Cardiac fibroblast (primary cell): ENCODE results near the gene CHRM2.
A peak's percentile ranks its signal among the peaks of the same experiment; 100 is the strongest.

ENCODE experiments used
- DNase-seq, 2 donors: peaks; one replicate each; pipeline versions ENCODE4 v3.0.0 to v3.0.0-alpha.2; 2010; ENCODE audit warnings: low read depth in 2 of 2
- H3K4me3 ChIP-seq, 2 donors: replicated peaks in 1 of 2; 1 replicate in 1 of 2; 2 replicates in 1 of 2; pipeline ENCODE4 v1.5.1; 2011; ENCODE audit warnings: low read depth in 2 of 2, low read length in 2 of 2, mild to moderate bottlenecking in 2 of 2, moderate library complexity in 1 of 2
- TF ChIP-seq, protein P1 (sequence below): IDR thresholded peaks from one replicate; pipeline ENCODE4 v1.5.1; 2011; ENCODE audit warnings: low read depth, mild to moderate bottlenecking, low read length, inconsistent platforms

Gene CHRM2

DNA sequence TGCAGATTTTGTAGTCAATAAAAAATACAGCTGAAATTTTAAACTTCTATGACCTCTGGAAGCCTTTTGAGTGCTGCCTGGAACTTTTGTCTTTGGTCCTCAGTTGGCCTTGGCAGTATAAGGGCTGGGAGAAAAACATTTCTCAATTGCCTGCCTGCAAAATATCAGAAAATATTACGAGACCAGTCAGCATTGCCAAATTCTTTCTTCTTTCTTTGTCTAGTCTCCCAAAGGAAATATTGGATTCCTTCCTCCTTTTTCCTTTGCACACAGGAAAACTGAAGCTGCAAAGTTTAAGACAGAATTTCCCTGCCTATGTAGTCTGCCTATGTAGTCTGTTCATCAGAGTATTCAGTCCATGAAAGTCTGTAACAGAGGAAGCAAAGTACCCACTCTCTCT is 95.9 kb downstream of the CHRM2 start:
- DNase-seq = peak in 1 of 2 donors; percentile 61
- TF ChIP-seq, protein P1, sequence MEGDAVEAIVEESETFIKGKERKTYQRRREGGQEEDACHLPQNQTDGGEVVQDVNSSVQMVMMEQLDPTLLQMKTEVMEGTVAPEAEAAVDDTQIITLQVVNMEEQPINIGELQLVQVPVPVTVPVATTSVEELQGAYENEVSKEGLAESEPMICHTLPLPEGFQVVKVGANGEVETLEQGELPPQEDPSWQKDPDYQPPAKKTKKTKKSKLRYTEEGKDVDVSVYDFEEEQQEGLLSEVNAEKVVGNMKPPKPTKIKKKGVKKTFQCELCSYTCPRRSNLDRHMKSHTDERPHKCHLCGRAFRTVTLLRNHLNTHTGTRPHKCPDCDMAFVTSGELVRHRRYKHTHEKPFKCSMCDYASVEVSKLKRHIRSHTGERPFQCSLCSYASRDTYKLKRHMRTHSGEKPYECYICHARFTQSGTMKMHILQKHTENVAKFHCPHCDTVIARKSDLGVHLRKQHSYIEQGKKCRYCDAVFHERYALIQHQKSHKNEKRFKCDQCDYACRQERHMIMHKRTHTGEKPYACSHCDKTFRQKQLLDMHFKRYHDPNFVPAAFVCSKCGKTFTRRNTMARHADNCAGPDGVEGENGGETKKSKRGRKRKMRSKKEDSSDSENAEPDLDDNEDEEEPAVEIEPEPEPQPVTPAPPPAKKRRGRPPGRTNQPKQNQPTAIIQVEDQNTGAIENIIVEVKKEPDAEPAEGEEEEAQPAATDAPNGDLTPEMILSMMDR = no peak

DNA sequence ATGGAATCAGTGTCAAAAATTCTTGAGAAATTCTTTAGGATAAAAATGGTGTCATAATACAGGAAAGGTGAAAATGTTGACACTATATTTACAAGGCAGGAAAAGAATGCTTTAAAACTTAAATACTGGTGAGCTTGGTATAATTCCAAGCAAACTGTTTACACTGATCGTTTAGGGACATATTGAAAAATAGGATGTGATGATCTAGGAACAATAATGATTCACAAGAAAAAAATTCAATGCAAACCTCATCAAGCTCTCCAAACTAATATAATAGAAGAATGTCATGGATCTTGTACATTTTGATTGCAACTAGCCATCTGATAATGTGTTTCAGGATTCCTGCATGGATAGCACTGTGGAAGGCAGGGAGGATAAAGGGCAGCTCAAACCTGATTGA is 98.4 kb downstream of the CHRM2 start:
- H3K4me3 ChIP-seq = no peak overlapping the region
- TF ChIP-seq, protein P1 = no peak
- DNase-seq = no peak

More for the DNA sequence above, 95.9 kb downstream of the CHRM2 start:
- H3K4me3 ChIP-seq = no peak overlapping the region

DNA sequence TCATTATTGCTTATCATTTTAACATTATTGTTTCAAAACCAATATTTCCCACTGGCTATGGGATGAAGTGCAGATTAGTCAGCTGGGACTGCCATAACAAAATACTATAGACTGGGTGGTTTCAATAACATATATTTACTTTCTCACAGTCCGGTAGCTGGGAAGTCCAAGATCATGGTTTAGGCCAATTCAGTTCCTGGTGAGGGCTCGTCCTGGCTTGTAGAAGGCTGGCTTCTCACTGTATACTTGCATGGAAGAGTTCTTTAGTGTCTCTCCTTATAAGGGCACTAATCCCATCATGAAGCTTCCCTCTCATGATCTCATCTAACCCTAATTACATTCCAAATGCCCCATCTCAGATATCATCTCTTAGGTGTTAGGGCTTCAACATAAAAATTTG is 101.3 kb downstream of the CHRM2 start:
- no peak overlapping the region for H3K4me3 ChIP-seq
- DNase-seq = no peak
- TF ChIP-seq, protein P1 = no peak

DNA sequence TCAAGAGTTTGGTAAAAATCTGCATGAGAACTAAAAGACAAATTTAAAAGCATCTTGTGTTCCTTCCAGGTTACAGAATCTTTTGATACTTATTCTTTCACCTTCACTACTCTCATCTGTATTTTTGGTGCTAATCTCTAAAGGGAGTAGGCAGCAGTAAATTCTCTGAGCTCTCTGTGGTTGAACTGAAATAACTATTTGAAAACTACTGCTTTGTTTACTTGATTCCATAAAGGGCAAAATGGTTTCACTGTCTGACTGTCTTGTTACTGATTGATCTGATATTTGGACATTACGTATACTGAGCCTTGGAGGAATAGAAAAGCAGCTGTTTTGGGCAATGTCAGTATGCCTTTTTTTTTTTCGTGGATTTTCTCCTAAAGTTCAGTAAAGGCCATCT is 103.3 kb downstream of the CHRM2 start:
- DNase-seq = no peak
- H3K4me3 ChIP-seq = no peak overlapping the region
- TF ChIP-seq, protein P1 = no peak

DNA sequence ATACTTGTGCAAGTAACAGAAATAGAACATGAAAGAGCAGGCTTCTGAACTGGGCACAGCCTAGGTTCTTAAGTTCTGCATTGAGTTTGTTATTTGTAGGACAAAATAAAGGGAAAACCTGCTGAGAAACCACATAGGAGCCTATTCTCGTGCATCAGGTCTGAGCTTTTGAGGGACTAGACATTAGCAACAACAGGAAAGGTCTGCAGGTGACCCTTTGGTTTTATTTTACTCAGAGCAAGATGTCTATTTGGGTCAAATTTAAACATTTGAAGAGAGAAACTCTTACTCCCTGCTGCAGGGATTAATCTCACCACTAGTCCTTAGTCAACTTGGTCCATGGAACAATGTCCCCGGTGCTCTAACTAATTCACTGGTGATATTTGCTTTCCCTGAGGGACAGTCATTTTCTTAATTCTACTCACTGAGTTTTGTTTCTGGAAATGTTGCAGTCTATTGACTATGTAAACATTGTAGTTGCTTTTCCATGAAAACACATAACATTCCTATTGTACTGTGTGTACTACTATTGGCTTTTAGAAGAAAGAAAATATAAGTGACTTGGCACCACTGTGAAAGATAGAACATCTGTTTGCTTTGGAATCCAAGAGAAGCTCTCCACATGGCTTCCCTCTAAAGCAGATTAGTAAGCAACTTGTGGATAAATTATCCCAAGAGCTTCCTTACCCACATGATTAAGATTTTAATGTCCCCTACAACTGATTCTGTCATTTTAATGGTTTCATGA is 108.2 kb downstream of the CHRM2 start:
- TF ChIP-seq, protein P1 = no peak
- no peak for DNase-seq
- H3K4me3 ChIP-seq = no peak overlapping the region

DNA sequence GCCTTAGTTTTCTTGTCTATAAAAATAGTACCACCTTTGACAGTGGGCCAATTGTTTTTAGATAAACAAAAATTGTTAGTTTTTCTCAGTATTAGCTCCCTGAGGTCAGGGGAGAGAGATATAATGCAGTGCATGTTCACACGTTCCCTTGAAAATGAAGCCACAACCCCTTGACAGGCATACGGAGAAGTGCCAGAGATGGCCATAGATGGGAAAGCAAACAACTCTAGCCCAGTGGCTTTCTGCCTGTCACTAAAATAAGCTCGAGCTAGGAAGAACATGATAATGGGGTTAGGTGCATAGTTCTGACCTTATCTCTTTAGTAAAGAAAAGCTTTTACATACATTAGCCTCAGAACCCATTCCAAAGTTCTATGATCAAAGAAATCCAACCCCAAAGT is 124.9 kb downstream of the CHRM2 start:
- no peak for DNase-seq
- H3K4me3 ChIP-seq = no peak overlapping the region
- TF ChIP-seq, protein P1 = no peak

DNA sequence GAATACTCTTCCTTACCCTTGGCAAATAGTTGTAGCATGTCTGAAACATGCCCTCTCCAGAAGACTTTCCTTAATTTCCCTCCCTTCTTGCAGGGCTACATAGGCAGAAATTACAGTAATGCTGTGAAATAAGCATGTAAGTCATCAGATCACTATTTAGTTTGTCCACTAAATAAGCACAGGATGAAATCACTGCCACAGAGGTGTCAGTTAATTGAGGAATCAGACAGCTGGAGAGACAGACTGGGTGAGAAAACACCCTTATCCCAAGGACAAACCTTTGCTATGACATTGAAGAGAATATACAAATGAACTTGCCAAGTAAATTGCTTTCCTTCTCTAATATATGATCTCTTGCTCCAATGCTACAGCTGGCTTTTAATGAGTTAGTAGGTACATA is 129.3 kb downstream of the CHRM2 start:
- H3K4me3 ChIP-seq = no peak overlapping the region
- TF ChIP-seq, protein P1 = no peak
- DNase-seq = no peak
